RWPE1 (cell line): Measurements from ENCODE around the gene C14orf180.
A peak's percentile ranks its signal among the peaks of the same experiment; 100 is the strongest.

Experiments
- CTCF ChIA-PET: fragments of 350-600 bp; sonication (Branson Sonifier 250); formaldehyde crosslinking; extraction: SDS; loops from one replicate; lab custom pipeline; 2021; lab: Yijun Ruan, JAX
- POLR2A ChIA-PET: fragments of 400-600 bp; formaldehyde crosslinking; extraction: SDS; loops from one replicate; lab custom pipeline; 2020; ENCODE audit warnings: antibody characterized with exemption; ENCODE audit not compliant: low non-redundant PET; lab: Yijun Ruan, JAX
- DNase-seq: peaks from one replicate; pipeline ENCODE4 v3.0.0; 2012; ENCODE audit warnings: low spot score
- H3K27ac ChIP-seq: fragments of 450-650 bp; 2 replicates; pipeline ENCODE4 v1.5.1; 2017
- TF ChIP-seq, protein P1 (sequence below): fragments of 450-650 bp; conservative IDR thresholded peaks from 2 replicates; pipeline ENCODE4 v1.5.1; 2017; ENCODE audit warnings: low read depth, mild to moderate bottlenecking

C14orf180 gene

GRCh38 chr14:104561124-104561557, 18.4 kb upstream of the C14orf180 start:
- ChIA-PET CTCF (interaction anchor here (2.2 kb wide), 1 partner anchor 424 kb away, joined by 6 read pairs; no protein-coding TSS in a partner anchor), POLR2A (no interaction called here)
- DNase-seq, result no peak
- no peak overlapping the region for H3K27ac ChIP-seq
- TF ChIP-seq, protein P1, sequence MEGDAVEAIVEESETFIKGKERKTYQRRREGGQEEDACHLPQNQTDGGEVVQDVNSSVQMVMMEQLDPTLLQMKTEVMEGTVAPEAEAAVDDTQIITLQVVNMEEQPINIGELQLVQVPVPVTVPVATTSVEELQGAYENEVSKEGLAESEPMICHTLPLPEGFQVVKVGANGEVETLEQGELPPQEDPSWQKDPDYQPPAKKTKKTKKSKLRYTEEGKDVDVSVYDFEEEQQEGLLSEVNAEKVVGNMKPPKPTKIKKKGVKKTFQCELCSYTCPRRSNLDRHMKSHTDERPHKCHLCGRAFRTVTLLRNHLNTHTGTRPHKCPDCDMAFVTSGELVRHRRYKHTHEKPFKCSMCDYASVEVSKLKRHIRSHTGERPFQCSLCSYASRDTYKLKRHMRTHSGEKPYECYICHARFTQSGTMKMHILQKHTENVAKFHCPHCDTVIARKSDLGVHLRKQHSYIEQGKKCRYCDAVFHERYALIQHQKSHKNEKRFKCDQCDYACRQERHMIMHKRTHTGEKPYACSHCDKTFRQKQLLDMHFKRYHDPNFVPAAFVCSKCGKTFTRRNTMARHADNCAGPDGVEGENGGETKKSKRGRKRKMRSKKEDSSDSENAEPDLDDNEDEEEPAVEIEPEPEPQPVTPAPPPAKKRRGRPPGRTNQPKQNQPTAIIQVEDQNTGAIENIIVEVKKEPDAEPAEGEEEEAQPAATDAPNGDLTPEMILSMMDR, result no peak

- ChIA-PET CTCF (interaction anchor here (0.7 to 2.2 kb wide), 2 partner anchors 420 to 424 kb away, joined by 3 to 6 read pairs; no protein-coding TSS in a partner anchor), POLR2A (no interaction called here)
- no peak overlapping the region for H3K27ac ChIP-seq
- TF ChIP-seq, protein P1, result no peak
- no peak for DNase-seq
Measured at GRCh38 chr14:104561632-104562495, 17.7 kb upstream of the C14orf180 start.

- no peak overlapping the region for H3K27ac ChIP-seq
- TF ChIP-seq, protein P1, result no peak
- CTCF ChIA-PET, result interaction anchor here (0.7 to 2.2 kb wide), 2 partner anchors 420 to 425 kb away, joined by 3 to 6 read pairs; no protein-coding TSS in a partner anchor
- POLR2A ChIA-PET, result no interaction called here
- no peak for DNase-seq
Measured at GRCh38 chr14:104562606-104563005, 17.0 kb upstream of the C14orf180 start.

DNA sequence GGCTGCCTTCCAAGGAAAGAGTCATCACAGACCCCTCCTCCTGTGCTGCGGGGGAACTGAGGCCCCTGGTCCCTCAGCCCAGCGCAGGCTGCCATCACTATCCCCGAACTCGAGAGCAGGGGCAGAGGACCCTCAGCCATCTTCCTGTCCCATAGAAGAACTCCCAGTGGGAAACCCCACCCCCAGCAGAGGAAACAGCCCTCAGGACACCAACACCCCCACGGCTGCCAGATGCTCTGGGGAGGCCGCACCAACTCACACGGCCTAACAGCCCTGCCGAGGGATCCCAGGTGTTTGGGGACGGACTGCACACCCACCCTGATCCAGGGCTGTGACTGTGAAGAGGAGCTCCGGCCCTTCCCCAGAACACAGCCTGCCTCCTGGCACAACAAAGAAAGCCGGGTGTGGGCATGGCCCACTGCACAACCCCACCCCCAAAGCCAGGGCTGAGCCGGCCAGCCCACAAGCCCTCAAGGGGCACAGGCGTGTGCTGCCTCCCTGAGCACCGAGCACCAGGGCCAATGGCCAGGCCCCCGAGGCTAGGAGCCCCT, 16.3 kb upstream of the C14orf180 start:
- ChIA-PET CTCF (interaction anchor here (0.7 to 2.2 kb wide), 6 partner anchors 13 to 427 kb away, joined by 3 to 6 read pairs (median 4); no protein-coding TSS in a partner anchor), POLR2A (no interaction called here)
- DNase-seq, result no peak
- TF ChIP-seq, protein P1, result no peak
- no peak overlapping the region for H3K27ac ChIP-seq

GRCh38 chr14:104563742-104564615, 15.6 kb upstream of the C14orf180 start:
- no peak overlapping the region for H3K27ac ChIP-seq
- peak; percentile 85 for DNase-seq
- TF ChIP-seq, protein P1, result peak; percentile 91
- ChIA-PET POLR2A (interaction anchor here (0.6 kb wide), 1 partner anchor 49 kb away, joined by 3 read pairs; no protein-coding TSS in a partner anchor), CTCF (interaction anchor here (0.6 to 2.2 kb wide), 30 partner anchors 12 to 673 kb away, joined by 3 to 29 read pairs (median 4); no protein-coding TSS in a partner anchor)
